Measurements from ENCODE around the gene NDUFV1. TPM values are rescaled to one million over a fixed set of nuclear protein-coding genes. Genes with fewer than 3 reads are reported as not detected.

The NDUFV1 gene
- total and polyA plus RNA-seq, 9 of the 15 experiments (the other 6 are each of a cell fraction or from before 2014, with no cell fraction given) = 10.8 to 423 (median 209) TPM

DNA sequence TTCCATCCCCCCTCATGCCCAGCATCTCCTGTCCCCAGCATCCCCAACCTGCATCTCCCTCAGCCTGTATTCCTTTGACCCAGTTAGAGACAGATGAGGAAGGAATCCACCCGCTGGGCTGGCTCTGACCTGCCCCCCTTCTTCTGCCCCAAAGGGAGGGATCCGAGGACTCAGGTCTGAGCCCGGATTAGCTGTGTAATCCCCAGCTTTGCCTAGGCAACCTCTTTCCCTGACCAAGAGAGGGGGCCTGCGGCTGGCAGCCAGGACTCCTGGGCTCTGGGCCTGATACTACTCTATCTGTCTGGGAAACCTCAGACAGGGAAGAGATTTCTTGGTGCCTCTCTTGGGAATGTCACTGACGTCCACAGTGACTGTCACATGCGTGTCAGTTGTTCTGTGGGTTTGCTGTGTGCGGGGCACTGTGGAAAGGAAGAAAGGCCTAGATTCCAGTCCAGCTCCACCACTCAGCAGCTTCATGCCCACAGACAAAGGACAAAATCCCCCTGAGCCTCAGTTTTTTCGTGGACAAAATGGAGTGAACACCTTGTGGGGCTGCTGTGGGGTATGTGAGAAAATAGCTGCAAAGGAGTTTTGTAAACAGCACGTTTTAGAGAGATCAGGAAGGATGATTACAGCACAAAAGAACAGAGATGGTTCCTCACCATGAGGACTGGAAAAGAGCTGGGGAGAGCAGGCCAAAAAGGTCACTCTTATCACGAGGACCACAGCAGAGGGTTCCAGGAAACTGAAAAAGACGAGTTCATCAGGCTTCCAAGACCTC lies 1.3 kb upstream of the NDUFV1 start (continued):
- TF ChIP-seq ZNF592 (IDR thresholded peaks at IDR 0.05) (peak; percentile 89), BRF2 (IDR thresholded peaks at IDR 0.05; ENCODE audit: borderline replicate concordance, insufficient read depth, insufficient read length) (no peak), PHTF2 (CRISPR knock-in tag; IDR thresholded peaks at IDR 0.05) (no peak), SMARCA4 (IDR thresholded peaks at IDR 0.05) (peak; percentile 75; the same call in 1 of the 2 replicates), ARNT (IDR thresholded peaks at IDR 0.05) (0 out of 4 replicates have a peak, but pooled peaks have one; percentile 18 to 26), ARID3A (IDR thresholded peaks at IDR 0.05; ENCODE audit: borderline replicate concordance, low read depth, low read length) (no peak), MLLT1 (IDR thresholded peaks at IDR 0.05) (no peak), POLR2B (IDR thresholded peaks at IDR 0.05; ENCODE audit: low read depth, partially characterized antibody) (no peak), XRCC3 (IDR thresholded peaks at IDR 0.05) (no peak), ZC3H11A (IDR thresholded peaks at IDR 0.05; ENCODE audit: low read depth, low read length) (no peak), PREB (CRISPR knock-in tag; IDR thresholded peaks at IDR 0.05) (no peak), U2AF1 (optimal IDR thresholded peaks at IDR 0.05; ENCODE audit: low read depth, low read length) (no peak), CBX1 (IDR thresholded peaks at IDR 0.05; ENCODE audit: low read depth) (no peak), TEAD1 (CRISPR knock-in tag; IDR thresholded peaks at IDR 0.05) (no peak), TOE1 (IDR thresholded peaks at IDR 0.05; ENCODE audit: borderline replicate concordance) (peak; percentile 51), TOE1 (CRISPR knock-in tag; IDR thresholded peaks at IDR 0.05; ENCODE audit: borderline replicate concordance, low read depth) (no peak)
- TF ChIP-seq, protein P1, sequence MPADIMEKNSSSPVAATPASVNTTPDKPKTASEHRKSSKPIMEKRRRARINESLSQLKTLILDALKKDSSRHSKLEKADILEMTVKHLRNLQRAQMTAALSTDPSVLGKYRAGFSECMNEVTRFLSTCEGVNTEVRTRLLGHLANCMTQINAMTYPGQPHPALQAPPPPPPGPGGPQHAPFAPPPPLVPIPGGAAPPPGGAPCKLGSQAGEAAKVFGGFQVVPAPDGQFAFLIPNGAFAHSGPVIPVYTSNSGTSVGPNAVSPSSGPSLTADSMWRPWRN (IDR thresholded peaks at IDR 0.05; ENCODE audit: low read depth) = no peak
